T-helper 1 cell treated with Interleukin-12 subunit alpha and Interleukin-12 subunit beta and Interleukin-4 antibody, amounts not matched to agents 30 ng/mL and 1 ng/mL, for 36 hours (primary cell): ENCODE results near the gene PSD2. TPM values are rescaled to one million over a fixed set of nuclear protein-coding genes. Genes with fewer than 3 reads are reported as not detected.

Experiments
- total RNA-seq: library from RNA; stranded (reverse); gene quantifications from 2 replicates; pipeline ENCODE4 v1.2.3, GENCODE V29; 2022

Gene PSD2
- total RNA-seq, 1 donor from 2014 or later, result not detected

Other genes with a start within 250 kb of the PSD2 start
- gene UBE2D2, start 234.5 kb upstream of the PSD2 start, total RNA-seq, result 221 and 229 TPM in 2 replicates
- 0.85 and 1.5 TPM in 2 replicates for gene CXXC5, start 147.5 kb upstream of the PSD2 start, total RNA-seq
- gene NRG2, start 247.5 kb downstream of the PSD2 start, total RNA-seq, result 0.27 TPM in 1 of 2 replicates, not detected in the other